Right lobe of liver (tissue), 4 donors: Measurements from ENCODE around the gene CLTA.
"Not testable (repeated sequence)": the region's sequence is repeated elsewhere in the genome, so short reads cannot be mapped to it uniquely, and the experiment has no call there.

ENCODE experiments used
- CTCF ChIP-seq, 4 donors: fragments of 200-600 bp in 3 of 4; fragments of 450-650 bp in 1 of 4; IDR thresholded peaks; one replicate each; pipeline versions ENCODE4 v1.5.1 to v1.8.0; 2016 to 2022; ENCODE audit warnings: antibody characterized with exemption in 4 of 4, mild to moderate bottlenecking in 2 of 4
- POLR2A ChIP-seq: fragments of 450-650 bp; IDR thresholded peaks from one replicate; pipeline ENCODE4 v1.6.1; 2017; ENCODE audit warnings: antibody characterized with exemption, mild to moderate bottlenecking
- donor health status: DM: no; HTN: no; CAD: no.
- donor health status: DM: no; HTN: no; CAD: no.
- donor health status: DM: no; HTN: yes; CAD: no.

GRCh38 chr9:36176496-36176895 is 14.2 kb upstream of the CLTA start:
- not testable (repeated sequence) for TF ChIP-seq CTCF (IDR thresholded peaks at IDR 0.05); POLR2A
